GM18867 (cell line): ENCODE measurements around the gene MAP1B.

Experiments used
- ATAC-seq: cut with Tn5 transposase; IDR thresholded peaks from one replicate; pipeline ENCODE4 v1.9.1; 2021; ENCODE audit warnings: mild to moderate bottlenecking, moderate library complexity; ENCODE audit not compliant: unreplicated experiment

MAP1B gene

GRCh38 chr5:72216756-72217155 lies 109.5 kb downstream of the MAP1B start:
- no peak for ATAC-seq

DNA sequence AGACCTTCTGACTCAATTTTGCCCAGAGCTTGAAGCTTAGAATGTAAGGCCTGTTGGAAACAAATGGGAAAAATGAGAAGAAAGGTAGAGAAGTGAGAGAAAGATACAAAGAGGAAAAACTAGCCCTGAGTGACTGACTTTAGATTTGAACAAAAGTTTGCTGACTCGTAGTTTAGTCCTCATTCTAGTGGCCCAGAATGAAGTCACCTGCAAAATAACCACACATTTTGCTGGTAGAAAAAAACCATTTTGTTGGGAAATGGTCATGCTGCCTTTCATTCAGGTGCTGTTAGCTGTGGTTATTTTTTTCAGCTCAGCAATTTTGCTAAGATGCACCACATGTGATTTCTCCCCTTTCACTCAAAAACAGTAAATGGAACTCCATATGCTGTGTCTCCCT lies 113.8 kb downstream of the MAP1B start:
- no peak for ATAC-seq

DNA sequence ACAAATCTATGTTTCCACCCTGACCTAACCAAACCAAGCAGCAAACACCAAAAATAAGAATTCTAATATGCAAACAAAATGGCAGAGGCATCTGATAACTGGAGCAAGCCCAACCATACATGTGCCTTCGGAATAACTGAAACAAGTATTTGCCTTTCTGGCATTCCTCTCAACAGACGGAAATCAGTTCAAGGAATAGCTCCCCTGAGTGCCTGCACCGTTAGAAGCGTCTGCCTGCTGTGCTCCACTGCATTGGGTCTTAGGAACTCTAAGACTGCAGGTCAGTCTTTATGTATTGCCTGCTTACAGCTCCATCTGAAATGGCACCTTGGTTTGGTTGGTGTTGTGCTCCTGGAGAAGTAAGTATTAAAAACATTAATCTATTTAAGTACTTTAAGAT lies 114.3 kb downstream of the MAP1B start:
- no peak for ATAC-seq

DNA sequence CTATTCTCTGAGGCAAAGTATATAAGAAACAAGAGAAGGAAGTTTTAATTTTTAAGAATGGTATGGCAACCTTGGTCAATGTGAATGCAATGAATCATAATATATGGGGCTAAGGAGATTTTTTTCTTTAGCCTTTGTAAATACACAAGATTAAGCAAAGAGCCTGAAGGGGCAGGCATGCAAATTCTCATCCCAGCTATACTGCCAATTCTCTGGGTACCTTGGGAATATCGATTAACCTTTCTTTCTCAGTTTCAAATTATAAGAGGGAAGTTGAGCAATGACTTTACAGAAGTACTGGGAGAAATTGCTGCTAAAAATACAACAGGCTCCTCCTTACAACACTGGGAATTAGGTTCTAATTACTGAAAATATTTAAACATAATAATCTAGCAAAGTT lies 115.2 kb downstream of the MAP1B start:
- no peak for ATAC-seq

GRCh38 chr5:72223371-72223770 lies 116.1 kb downstream of the MAP1B start:
- ATAC-seq: no peak

- ATAC-seq: no peak
These were observed 117.7 kb downstream of the MAP1B start for GRCh38 chr5:72224946-72225463.

DNA sequence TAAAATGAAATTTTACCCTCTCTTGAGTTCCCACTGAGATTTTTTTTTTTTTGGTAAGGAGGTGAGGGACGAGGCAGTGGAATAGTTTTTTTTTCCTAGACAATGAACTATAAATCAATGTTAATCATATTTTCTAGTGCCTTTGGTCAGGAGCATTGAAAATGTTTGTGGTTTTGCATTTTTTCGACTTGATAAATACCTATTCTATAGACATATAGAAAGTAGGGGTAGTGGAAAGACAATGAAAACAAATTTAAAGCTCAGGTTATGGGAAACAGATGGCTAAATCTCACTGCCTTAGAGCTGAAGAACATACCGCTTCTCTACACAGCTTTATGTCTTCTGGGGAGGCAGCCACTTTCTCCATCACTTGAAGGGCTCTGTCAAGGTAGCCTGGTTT lies 118.5 kb downstream of the MAP1B start:
- ATAC-seq: no peak

DNA sequence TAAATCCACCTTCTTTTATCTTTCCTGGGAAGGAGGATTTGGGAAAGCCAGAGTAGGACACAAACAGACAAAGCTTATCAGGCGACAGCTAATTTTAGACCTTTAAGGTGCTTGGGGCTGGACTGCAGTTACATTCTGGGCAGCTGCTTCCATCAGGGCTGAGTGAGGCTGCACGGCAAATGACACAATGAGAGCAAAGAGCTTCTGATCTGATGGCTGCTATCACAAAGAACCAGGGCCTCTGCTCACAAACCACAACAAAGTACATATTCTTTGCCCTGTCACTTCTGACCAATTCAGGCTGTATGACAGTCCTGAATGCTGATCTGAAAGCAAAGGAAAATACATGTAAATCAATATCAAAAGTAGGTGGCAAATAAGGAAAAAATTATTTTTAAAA lies 119.7 kb downstream of the MAP1B start:
- ATAC-seq: no peak

DNA sequence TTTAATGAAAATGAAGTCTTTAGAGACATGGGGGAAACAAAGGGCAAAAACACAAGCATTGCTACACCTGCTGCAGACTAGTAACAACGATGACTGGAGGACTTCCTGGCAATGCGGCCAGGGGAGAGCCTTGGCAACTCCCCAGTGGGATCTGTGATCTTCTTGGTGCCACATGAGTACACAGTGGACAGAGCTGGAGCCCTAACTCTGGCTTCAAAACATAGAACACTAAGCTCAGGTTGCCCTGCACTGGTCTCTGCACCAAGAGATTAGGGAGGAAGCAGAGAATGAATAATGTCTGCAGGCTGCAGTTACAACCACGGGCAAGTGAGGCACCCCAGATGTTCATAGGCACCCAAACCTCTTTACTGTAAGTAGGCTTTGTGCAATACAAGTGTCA lies 121.7 kb downstream of the MAP1B start:
- ATAC-seq: no peak

DNA sequence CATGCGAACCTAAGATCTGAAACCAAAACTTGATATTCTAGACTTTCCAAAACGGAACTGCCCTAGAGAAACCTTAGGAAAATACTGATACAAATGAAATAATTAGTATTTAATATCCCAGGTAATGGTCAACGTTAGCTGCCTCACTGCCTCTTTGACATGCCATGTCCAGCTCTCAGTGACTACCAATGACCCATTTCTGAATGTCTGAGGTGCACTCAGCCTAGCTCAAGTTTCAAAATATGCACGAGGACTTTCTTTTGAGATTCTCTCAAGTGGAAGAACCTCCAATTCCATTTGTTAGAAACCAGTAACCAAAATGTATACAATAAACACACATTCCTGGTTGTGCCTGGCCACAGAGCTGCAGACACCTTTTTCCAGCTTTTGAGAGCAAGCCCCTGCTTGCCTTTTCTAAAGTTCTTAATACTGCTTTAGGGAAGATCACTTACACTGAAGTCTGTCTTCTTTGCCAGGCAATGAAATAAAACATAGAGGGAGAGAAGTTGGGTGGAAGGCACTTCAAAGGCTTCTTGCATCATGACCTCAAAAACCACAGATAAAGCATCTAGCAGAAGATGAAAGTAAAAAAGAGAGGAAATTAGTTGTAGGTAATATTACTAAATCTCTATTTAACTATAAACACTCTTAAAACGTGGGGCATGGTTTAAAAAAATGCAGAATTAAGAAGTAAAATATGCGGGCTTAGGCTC lies 124.9 kb downstream of the MAP1B start:
- peak; percentile 31 for ATAC-seq

DNA sequence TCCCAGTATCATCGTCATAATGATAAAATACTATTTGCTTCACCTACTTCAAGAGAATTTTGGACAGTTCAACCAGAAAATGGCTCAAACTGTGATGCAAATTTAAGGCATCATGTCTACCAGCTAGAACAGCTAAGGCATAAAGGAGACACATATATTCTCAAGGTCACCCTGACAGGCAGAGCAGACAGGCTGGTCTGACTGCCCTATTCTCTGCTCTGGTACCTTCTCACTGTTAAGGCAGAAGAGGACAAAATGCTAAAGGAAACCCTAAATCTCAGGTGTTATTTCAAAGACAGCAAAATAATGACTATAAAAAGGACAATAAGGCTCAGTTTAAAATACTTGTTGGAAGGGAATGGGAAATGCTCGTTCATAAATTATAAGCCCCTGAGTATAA lies 125.6 kb downstream of the MAP1B start:
- ATAC-seq: no peak

- ATAC-seq: no peak
These were observed 126.6 kb downstream of the MAP1B start for GRCh38 chr5:72233835-72234234.

GRCh38 chr5:72234265-72234700 lies 127.0 kb downstream of the MAP1B start:
- peak; percentile 93 for ATAC-seq

- ATAC-seq: no peak
These were observed 127.6 kb downstream of the MAP1B start for GRCh38 chr5:72234868-72235267.

DNA sequence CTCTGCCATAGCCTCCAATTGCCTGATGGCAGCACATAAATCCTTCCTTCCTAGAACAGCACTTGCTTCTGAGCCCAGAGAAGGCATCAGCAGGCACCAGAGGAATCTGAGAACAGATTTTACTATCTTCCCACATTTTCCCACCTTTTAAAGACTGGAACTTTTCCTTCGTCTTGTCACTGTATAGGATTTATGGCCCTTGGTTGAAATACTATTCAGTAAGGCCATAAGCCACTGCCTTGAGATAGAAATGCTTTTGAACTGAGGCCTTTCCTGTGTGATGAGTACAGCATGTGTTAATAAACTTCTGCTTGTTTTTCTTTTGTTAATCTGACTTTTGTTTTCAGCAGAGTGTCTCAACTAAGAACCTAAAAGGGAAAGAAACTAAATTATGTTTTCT lies 128.4 kb downstream of the MAP1B start:
- no peak for ATAC-seq

DNA sequence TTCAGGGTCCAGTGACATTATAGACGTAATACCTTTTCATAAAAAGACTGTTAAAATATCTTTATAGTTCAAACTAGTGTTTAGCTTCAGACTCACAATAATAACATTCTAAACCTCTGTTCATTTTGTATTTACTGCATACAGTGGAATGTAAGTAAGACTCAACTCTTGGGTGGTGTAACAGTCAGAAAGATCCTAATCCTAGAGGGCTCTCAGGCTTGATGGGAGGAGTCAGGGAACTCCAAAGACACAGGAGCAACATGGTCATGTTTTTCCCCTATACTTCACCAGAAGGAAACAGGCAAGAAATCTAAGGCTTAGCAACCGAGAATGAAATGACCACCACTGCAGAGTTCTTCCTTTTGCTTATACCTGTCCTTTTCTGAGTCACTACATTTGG lies 130.1 kb downstream of the MAP1B start:
- ATAC-seq: no peak

GRCh38 chr5:72237879-72238278 lies 130.6 kb downstream of the MAP1B start:
- ATAC-seq: no peak

DNA sequence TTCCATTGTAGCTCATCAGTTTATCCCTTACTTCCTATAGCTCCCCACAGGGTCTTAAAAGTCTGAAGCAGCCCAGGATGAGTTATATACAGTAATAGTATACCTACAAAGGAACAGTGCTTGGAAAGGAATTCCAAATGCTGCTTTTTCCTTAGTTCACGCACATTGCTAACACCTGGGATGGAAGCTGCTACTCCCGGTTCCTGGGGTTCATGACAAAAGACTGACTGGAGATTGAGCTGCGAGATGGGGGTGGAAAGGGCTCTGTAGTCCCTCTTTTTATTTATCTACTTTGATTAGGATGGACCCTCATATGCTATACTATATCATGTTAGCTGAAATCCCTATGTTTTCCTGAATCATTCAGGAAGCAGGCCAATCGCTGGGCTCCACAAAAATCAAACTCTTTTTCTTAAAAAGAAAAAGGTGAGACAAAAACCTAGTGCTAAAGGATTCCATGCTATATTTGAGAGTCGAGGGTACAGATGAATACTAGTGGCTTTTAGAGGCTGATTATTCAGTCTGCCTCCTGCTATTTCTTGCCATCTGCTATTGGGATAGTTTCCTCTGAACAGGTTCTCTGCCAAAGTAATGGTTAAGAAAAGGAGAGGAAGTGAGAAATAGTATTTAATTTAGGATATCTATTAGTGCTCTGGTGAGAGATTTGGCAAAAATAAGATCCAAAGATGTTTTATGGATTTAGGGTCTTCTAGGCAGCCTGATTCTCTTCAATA lies 131.6 kb downstream of the MAP1B start:
- no peak for ATAC-seq

DNA sequence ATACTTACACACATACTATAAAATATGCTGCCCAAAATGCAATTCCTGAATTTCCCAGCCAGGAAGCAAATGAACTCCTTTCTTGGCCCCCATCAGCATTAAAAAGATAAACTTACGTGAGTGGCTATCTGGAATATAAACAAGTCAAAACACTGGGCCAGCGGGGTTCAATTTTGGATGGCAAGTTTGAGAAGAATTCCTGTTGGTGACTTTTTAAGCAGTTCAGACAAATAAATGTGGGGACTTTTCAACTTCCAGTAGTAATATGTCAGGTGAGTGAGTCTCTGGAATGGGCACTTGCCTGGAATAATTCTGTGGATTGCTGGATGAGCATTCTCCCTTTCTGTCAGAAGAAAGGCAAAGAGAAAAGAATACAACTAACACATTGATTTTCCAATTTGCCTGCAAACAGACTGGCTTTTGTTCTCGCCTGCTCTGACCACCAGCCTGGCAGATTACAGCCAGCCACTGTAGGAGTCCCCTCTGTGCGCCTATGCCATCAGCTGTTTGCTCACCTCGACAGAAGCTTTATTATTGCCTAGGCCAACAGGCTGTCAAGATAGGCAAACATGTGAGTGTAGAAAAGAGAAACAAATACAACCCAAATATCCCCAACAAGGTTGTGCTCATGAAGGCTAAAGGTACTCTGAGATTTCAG lies 134.2 kb downstream of the MAP1B start:
- ATAC-seq: no peak

- ATAC-seq: no peak
These were observed 135.7 kb downstream of the MAP1B start for GRCh38 chr5:72242796-72243475.

GRCh38 chr5:72243706-72244105 lies 136.4 kb downstream of the MAP1B start:
- no peak for ATAC-seq
